AG04450 (cell line): ENCODE measurements around the gene HEPHL1. TPM values are rescaled to one million over a fixed set of nuclear protein-coding genes. Genes with fewer than 3 reads are reported as not detected.
A peak's percentile ranks its signal among the peaks of the same experiment; 100 is the strongest.

Experiments
- CTCF ChIA-PET: fragments of 300-600, 350-600 bp; formaldehyde crosslinking; extraction: SDS; loops from one replicate; lab custom pipeline; 2022; ENCODE audit warnings: antibody characterized with exemption, inconsistent platforms; lab: Charles Lee
- POLR2A ChIA-PET: fragments of 350-600 bp; formaldehyde crosslinking; extraction: SDS; loops from one replicate; lab custom pipeline; 2021; ENCODE audit warnings: antibody characterized with exemption, inconsistent platforms; lab: Yijun Ruan, JAX
- DNase-seq: peaks from one replicate; pipeline ENCODE4 v3.0.0-alpha.2; 2011; ENCODE audit warnings: low read depth, low spot score
- H3K27ac ChIP-seq: one replicate; pipeline ENCODE4 v1.5.1; 2012; ENCODE audit warnings: low read depth, low read length, control low read depth
- H3K27me3 ChIP-seq: one replicate; pipeline ENCODE4 v1.6.0; 2012; ENCODE audit warnings: low read length; ENCODE audit not compliant: control insufficient read depth, insufficient read depth
- H3K4me3 ChIP-seq: 2 replicates; pipeline ENCODE4 v1.5.1; 2011; ENCODE audit warnings: mild to moderate bottlenecking, low read depth, low read length, control low read depth
- H3K9me3 ChIP-seq: 2 replicates; pipeline ENCODE4 v1.5.1; 2012; ENCODE audit warnings: low read length; ENCODE audit not compliant: control insufficient read depth, insufficient read depth
- CTCF ChIP-seq: IDR thresholded peaks from 2 replicates; pipeline ENCODE4 v1.5.1; 2011; ENCODE audit warnings: low read depth, low read length, control low read depth, inconsistent platforms
- polyA plus RNA-seq: library from polyadenylated mRNA; depleted of rRNA; stranded (reverse); fragments of >200 nt; gene quantifications from 2 replicates; pipeline ENCODE4 v1.2.3, GENCODE V29; 2011

The HEPHL1 gene
- polyA plus RNA-seq, 1 experiment, result 0.02 TPM

- CTCF ChIA-PET, result interaction anchor here (1.2 to 3.1 kb wide), 4 partner anchors 54 to 375 kb away, joined by 3 to 14 read pairs (median 4); no protein-coding TSS in a partner anchor
- H3K27me3 ChIP-seq, result no peaks in the 10 kb centered on the region
- no peak for DNase-seq
- H3K9me3 ChIP-seq, result no peaks in the 10 kb centered on the region; the same call in none of the 2 replicates
- peak overlapping the region; percentile 98 for H3K27ac ChIP-seq
- POLR2A ChIA-PET, result interaction anchor here (0.6 to 2.0 kb wide), 9 partner anchors 10 to 652 kb away, joined by 3 to 8 read pairs (median 4); partner anchors contain the start of genes C11orf54 and TAF1D
- peak overlapping the region; percentile 96 for H3K4me3 ChIP-seq
- no peak for TF ChIP-seq CTCF
These were observed 108.6 kb downstream of the HEPHL1 start for GRCh38 chr11:94129512-94130297.

GRCh38 chr11:94130298-94131046, 109.3 kb downstream of the HEPHL1 start:
- ChIA-PET POLR2A (interaction anchor here (1.0 to 2.0 kb wide), 5 partner anchors 14 to 70 kb away, joined by 3 to 6 read pairs (median 3); no protein-coding TSS in a partner anchor), CTCF (interaction anchor here (1.2 to 3.1 kb wide), 5 partner anchors 53 to 374 kb away, joined by 3 to 14 read pairs (median 5); no protein-coding TSS in a partner anchor)
- DNase-seq, result no peak
- no peak for TF ChIP-seq CTCF
- Histone ChIP-seq H3K9me3 (no peaks in the 10 kb centered on the region; the same call in 1 of the 2 replicates), H3K27ac (peak overlapping the region; percentile 98), H3K27me3 (no peaks in the 10 kb centered on the region), H3K4me3 (peak overlapping the region; percentile 96)

- ChIA-PET POLR2A (interaction anchor here (0.7 to 1.3 kb wide), 4 partner anchors 23 to 70 kb away, joined by 3 to 4 read pairs (median 3); no protein-coding TSS in a partner anchor), CTCF (interaction anchor here (0.6 to 1.8 kb wide), 5 partner anchors 52 to 422 kb away, joined by 3 to 7 read pairs (median 3); no protein-coding TSS in a partner anchor)
- Histone ChIP-seq H3K27ac (peak overlapping the region; percentile 79), H3K27me3 (no peaks in the 10 kb centered on the region), H3K9me3 (no peaks in the 10 kb centered on the region; the same call in 1 of the 2 replicates), H3K4me3 (peak overlapping the region; percentile 96)
- no peak for TF ChIP-seq CTCF
- DNase-seq, result no peak
These were observed 110.0 kb downstream of the HEPHL1 start for GRCh38 chr11:94131047-94131717.

GRCh38 chr11:94131718-94132115, 110.6 kb downstream of the HEPHL1 start:
- Histone ChIP-seq H3K27ac (no peak overlapping the region), H3K27me3 (no peaks in the 10 kb centered on the region), H3K9me3 (no peaks in the 10 kb centered on the region; the same call in 1 of the 2 replicates), H3K4me3 (peak overlapping the region; percentile 96)
- POLR2A ChIA-PET, result interaction anchor here (0.7 to 1.3 kb wide), 2 partner anchors 22 to 53 kb away, joined by 3 to 4 read pairs; no protein-coding TSS in a partner anchor
- CTCF ChIA-PET, result interaction anchor here (0.6 to 1.8 kb wide), 5 partner anchors 52 to 421 kb away, joined by 3 to 7 read pairs (median 4); no protein-coding TSS in a partner anchor
- DNase-seq, result no peak
- TF ChIP-seq CTCF, result no peak
